Measurements from ENCODE around the gene BAHCC1.

DNA sequence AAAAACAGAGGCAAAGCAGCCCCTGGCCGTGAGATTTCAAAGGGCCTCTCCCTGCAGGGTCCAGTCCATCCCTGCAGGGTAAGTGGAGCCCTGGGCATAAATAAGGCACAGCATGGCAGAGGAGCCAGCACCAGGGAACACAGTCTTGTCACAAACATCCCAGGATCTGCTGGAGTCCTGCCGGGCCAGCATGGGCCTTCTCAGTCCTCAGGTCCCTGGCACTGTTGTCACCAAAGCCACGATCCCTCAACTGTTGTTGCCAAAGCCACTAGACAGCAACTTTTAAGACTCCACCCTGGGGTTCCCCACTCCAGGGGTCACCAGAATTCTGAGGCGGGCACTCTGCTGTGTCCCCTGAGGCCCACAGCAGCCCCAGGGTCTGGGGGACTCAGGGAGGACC is 47.8 kb upstream of the BAHCC1 start:
- TF ChIP-seq POLR2AphosphoS5 (IDR thresholded peaks at IDR 0.05; ENCODE audit: low read depth, low read length) (no peak), POLR2A (IDR thresholded peaks at IDR 0.05; ENCODE audit: low read depth, low read length) (no peak)

All from GM12892 (cell line).